GM18951 (cell line): ENCODE data around the gene FIBP.

Source experiments
- POLR2A ChIP-seq: IDR thresholded peaks from 4 replicates; pipeline ENCODE4 v1.6.1; 2011; ENCODE audit warnings: mild to moderate bottlenecking; ENCODE audit not compliant: insufficient read length, insufficient read depth; ENCODE audit errors: extremely low read depth
- in situ Hi-C: fragments of 300-500 bp; cut with MboI; formaldehyde crosslinking; loops from one replicate; pipeline ENCODE4 v1.12.0; 2022; ENCODE audit warnings: low sequenced_read_pairs, mixed read lengths, inconsistent platforms; ENCODE audit not compliant: unreplicated experiment

The FIBP gene

DNA sequence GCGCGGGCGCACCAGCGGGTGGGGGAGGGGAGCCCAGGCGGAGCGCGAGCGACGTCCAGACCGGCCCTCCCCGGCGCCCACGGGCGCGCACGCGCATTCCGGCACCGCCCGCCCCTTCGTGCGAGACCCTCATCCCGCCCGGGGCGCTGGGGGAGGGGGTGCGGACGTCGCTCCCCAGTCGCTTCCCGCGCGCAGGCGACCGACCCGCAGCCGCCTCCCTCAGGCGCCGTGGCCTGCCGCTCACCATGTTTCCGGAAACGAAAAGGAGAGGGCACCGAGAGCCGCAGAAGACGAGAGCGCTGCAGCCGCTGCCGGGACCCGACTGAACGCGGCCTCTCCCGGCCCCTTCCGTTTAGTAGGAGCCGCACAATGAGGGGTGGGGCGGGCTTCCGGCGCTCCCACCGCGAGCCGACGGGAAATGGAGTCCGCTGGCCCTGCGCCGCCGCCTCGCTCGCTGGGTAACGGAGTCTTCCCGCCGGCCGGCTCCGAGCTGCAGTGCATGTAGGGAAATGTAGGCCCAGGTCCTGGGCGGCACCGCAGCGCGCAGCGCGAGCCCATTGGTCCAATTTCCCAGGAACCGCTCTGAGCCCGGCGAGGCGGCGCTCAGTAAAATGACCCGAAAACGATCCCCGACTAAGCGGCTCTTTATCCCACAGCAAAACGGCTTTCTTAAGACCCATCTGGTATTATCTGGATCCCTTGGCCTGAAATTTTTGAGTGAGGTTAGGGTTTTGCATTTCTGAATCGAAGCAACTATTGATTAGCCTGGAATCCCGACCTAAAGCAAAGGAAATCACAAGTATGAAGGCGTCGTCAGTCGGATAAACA is 30.2 kb downstream of the FIBP start, which contains the start of gene CFL1:
Gene CFL1 (minus strand): TSS at position 328 of the 828 bp plus-strand sequence. CDS start 81 bp downstream, at position 247.
- in situ Hi-C loops = no loop called here
- peak; percentile 99 for TF ChIP-seq POLR2A

DNA sequence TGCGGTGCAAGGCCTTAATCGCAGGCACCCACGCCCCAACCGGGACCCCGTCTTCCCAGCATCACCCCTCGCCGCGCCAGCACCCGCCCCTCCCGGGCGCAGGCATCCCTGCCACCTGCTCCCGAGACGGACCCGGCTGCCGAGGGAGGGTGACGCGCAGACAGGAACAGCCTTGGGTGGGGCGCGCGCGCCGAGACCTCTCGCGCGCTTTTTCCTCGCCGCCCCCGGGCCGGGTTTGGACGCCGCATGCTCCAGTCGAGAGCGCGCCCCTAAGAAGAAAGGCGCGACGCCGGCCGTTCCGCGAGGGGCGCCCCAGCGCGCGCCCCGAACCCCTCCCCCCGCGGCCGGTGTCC is 30.8 kb downstream of the FIBP start:
- in situ Hi-C loops = no loop called here
- TF ChIP-seq POLR2A = no peak

DNA sequence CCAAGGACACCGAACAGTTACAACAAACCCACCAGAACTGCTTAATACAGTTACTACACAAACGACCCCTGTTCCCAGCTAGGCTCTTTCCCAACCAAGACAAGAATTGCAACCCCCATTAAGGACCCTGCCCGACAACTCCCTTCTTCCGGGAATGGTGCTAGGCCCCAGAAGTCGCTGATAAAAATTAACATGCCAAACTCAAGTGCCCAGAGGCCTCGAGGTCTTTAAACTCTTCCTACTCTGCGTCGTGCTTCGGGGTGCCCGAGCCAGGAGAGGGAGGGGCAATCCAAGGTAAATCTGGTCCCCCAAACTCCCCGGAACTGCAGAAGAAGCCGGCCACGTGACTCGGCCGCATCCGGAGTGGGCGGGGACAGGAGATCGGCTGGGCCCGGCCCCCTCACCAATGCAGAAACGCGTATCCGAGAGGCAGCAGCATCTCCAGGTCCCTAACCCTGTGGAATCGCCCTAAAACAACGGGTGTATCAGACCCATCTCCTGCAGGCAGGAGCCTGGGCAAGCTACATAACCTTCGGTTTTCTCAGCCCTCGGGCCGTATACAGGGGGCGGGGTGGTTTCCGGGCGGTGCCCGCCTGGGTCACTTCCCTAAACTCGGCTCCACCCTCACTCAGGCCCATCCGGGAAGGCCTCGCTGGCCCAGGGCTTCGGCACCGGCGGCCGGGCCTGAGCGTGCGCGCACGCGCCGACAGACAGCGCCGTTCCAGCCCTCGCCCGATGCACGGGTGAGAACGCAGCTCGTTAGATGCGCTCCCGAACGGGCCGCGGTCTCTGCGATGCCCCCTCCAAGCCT is 31.4 kb downstream of the FIBP start:
- in situ Hi-C loops = no loop called here
- peak; percentile 65 for TF ChIP-seq POLR2A

DNA sequence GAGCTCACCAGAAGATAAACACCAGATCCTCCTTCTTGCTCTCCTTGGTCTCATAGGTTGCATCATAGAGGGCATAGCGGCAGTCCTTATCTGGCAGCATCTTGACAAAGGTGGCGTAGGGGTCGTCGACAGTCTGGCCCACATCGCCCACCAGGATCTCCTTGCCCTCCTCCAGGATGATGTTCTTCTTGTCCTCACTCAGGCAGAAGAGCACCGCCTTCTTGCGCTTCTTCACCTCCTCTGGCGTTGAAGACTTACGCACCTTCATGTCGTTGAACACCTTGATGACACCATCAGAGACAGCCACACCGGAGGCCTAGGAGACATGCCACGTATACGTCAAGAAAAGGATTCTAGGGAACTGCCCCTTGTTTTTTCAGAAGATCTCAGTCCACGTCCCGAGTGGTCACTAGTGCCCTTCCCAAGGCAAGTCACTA is 32.3 kb downstream of the FIBP start:
- TF ChIP-seq POLR2A = peak; percentile 13
- in situ Hi-C loops = no loop called here

DNA sequence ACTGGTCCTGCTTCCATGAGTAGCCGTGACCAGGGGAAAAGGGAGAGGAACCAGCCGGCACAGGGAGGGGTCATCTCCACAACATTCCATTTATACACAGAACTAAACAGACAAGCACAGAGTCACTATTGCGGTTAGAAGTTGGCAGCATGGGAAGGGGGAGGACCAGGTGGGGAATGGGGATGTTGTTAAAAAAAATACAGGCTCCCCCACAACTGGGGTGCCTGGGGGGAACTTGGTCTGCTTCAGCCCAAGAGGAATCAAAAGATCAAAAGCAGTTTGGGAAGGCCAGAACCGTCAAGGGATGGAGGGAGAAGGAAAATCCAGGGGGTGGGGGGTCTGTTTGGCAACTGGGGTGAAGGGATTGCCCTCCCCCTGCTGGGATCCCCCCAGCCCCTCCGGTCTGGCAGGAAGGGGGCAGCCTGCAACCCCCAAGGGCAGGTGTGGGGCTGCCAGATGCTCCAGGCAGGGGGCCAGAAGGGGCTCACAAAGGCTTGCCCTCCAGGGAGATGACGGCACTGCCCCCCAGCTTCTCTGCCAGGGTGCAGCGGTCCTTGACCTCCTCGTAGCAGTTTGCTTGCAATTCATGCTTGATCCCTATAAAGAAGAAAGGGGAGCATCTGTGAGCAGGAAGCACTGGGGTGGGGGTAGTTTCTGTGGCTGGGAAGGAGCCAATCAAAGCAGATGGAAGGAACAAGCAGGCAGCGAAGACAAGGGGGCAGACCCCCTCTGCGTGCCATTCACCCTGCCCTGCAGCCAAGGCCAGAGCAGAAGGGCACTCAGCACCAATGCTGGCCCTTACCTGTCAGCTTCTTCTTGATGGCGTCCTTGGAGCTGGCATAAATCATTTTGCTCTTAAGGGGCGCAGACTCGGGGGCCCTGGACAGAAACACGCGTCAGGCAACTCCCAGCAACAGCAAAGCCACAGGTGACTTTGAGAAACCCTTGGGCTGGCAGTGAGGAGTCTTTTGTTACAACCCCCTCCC is 33.1 kb downstream of the FIBP start:
- no peak for TF ChIP-seq POLR2A
- in situ Hi-C loops = no loop called here

DNA sequence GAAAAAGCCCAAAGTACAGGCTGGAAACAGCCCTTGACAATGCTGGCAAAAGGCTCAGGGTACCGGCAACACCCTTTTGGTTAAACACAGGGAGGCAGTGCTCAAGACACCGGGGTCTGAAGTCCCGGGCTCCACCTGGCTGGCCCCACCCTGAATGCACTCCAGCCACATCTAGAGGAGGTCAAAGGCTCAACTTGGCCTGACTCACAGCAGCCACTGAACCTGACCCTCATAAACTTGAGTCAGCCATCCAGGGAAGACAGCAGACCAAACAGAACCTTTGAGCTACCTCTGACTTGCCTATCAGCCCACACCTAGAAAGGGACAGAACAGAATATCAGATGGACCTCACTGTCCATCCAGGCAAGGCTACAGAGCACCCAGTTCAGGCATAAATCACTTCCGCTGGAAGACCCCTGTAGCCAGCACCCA is 34.1 kb downstream of the FIBP start:
- no peak for TF ChIP-seq POLR2A
- in situ Hi-C loops = no loop called here

DNA sequence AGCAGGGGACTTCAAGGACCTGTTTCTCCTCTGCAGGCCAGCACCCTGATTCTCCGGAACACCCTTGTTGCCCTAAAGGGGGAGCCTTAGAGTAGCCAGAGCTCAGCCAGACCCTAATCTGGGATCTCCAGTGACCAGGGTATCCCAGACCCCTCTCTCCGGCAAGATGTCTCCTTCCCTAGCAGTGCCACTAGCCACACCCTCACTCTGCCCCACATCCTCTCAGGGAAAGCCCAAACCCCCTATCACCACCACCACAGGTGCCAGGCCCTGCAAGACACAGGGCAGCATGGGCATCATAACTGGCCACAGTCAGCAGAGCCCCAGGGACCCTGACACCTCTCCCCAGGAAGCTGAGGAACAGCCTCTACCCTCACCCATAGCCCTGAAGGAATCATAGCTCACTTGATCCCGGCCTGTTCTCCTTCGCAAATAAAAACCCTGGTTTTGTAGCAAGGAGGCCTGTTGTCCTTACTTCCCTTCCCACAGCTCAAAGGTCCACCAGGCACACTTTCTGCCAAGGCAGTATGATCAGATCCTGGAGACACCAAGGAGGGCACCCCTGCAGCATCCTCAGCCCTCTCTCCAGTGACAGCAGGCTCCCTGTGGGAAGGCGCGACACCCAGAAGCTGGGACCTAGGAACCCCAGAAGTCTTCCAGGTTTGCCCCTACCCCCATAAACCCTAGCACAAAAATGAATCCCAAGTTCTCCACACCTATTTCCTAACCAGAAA is 34.9 kb downstream of the FIBP start:
- in situ Hi-C loops = no loop called here
- peak; percentile 33 for TF ChIP-seq POLR2A

DNA sequence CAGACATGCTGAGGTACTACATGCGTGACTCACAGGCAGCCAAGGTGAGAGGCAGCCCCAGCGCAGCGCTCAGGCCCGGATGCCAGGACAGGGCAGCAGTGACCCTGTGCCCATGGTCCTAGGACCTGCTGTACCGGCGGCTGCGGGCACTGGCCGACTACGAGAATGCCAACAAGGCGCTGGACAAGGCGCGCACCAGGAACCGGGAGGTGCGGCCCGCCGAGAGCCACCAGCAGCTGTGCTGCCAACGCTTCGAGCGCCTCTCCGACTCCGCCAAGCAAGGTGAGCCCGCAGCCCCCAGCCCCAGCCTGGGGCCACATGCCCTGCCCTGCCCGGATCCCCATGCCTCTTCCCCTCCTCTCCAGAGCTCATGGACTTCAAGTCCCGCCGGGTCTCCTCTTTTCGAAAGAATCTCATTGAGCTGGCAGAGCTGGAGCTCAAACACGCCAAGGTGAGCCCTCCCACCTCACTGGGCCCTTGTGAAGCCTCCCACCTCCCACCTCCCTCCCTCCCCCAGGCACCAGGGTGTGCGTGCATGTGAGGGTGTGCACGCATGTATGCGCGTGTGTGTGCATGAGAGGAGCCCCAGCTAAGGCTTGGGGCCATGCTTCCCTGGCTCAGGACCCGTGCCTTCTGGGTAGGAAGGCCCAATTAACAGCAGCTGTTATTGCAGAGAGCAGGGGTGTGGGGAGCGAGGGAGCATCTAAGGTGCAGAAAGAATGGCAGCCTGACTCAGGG is 35.6 kb downstream of the FIBP start:
- in situ Hi-C loops = no loop called here
- no peak for TF ChIP-seq POLR2A

DNA sequence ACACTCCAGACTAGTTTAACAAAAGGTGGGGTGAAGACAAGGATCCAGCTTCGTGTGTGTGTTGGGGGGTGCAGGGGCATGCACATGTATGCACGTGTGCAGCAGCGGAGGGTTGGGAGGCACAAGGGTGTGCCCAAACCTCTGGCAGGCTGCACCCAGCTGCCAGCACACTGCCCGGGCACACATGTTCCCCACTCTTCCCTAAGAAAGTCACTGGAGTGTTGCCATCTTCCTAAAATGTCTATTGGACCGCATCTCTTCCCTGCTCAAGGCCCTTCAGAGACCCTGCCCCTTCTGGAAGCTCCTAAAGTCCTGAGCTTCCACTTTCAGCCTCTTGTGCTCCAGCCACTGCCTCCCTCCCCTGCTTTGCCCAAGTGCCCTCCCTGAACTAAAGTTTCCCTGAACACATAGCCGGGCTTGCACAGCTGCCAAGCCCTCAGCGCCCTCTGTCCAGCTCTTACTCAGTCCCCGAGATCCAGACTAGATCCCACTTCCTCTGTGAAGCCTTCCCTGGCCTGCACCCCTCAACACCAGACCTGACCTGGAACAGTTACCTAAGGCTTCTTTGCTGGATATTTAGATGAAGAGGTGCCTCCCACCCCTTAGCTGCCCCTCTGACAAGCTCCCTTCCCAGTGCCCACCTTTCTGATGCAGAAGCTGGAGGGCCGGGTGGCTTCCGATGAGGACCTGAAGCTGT is 36.3 kb downstream of the FIBP start:
- in situ Hi-C loops = no loop called here
- peak; percentile 26 for TF ChIP-seq POLR2A

DNA sequence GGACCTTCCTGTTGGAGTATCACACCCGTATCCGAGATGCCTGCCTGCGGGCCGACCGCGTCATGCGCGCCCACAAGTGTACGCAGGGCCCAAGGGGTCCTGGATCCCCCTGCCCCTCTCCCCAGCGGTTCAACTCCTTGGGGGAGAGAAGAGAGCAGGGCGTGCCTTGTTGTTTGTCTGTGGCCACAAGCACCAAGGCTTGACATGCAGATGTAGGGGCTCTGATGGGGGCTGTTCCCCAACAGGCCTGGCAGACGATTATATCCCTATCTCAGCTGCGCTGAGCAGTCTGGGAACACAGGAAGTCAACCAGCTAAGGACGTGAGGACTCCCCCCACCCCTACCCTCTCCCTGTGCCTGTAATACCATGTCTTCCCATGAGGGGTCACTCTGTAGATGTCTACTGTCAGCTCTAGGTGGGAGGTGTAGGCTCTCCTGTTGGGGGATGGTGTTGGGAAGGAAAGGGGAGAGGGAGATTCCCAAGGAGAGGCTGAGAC is 37.1 kb downstream of the FIBP start:
- peak; percentile 20 for TF ChIP-seq POLR2A
- in situ Hi-C loops = no loop called here
